GM20431 (cell line): ENCODE results near the gene INO80E.

Experiments used
- in situ Hi-C: fragments of 300-500 bp; cut with MseI, MboI; formaldehyde crosslinking; loops from one replicate; pipeline ENCODE4 v1.15.0; 2020; ENCODE audit warnings: low sequenced_read_pairs; ENCODE audit not compliant: unreplicated experiment

INO80E gene

GRCh38 chr16:29991571-29991904 is 4.5 kb upstream of the INO80E start:
- in situ Hi-C loops = no loop called here

GRCh38 chr16:29992344-29992967 is 3.6 kb upstream of the INO80E start:
- in situ Hi-C loops = no loop called here

- in situ Hi-C loops = no loop called here
These were observed 2.7 kb upstream of the INO80E start for GRCh38 chr16:29993191-29993902.

GRCh38 chr16:29993903-29994599 is 2.0 kb upstream of the INO80E start:
- in situ Hi-C loops = no loop called here

GRCh38 chr16:29994600-29995323 is 1.3 kb upstream of the INO80E start:
- in situ Hi-C loops = no loop called here

- in situ Hi-C loops = no loop called here
These were observed 624 bp upstream of the INO80E start, which contains the start of gene HIRIP3 for GRCh38 chr16:29995324-29995910. TSS of gene HIRIP3 (minus strand) at chr16:29995617. CDS start at chr16:29995605, 12 bp downstream.

- in situ Hi-C loops = no loop called here
These were observed 767 bp downstream of the INO80E start for GRCh38 chr16:29996766-29997250.

- in situ Hi-C loops = loop anchor here (25.0 kb wide), 2 partner anchors 162 to 312 kb away; partner anchors contain the start of gene QPRT
These were observed 3.6 kb downstream of the INO80E start for GRCh38 chr16:29999605-30000004.

GRCh38 chr16:30000735-30001631 is 4.9 kb downstream of the INO80E start:
- in situ Hi-C loops = loop anchor here (25.0 kb wide), 2 partner anchors 164 to 314 kb away; partner anchors contain the start of gene QPRT

- in situ Hi-C loops = loop anchor here (25.0 kb wide), 2 partner anchors 165 to 315 kb away; partner anchors contain the start of gene QPRT
These were observed 6.7 kb downstream of the INO80E start for GRCh38 chr16:30002614-30003346.

- in situ Hi-C loops = loop anchor here (25.0 kb wide), 2 partner anchors 167 to 317 kb away; partner anchors contain the start of gene QPRT
These were observed 7.8 kb downstream of the INO80E start for GRCh38 chr16:30003670-30004423.

- in situ Hi-C loops = loop anchor here (25.0 kb wide), 2 partner anchors 167 to 317 kb away; partner anchors contain the start of gene QPRT
These were observed 8.4 kb downstream of the INO80E start for GRCh38 chr16:30004424-30004776.

- in situ Hi-C loops = loop anchor here (25.0 kb wide), 2 partner anchors 168 to 318 kb away; partner anchors contain the start of gene QPRT
These were observed 8.8 kb downstream of the INO80E start for GRCh38 chr16:30004811-30005242.

- in situ Hi-C loops = loop anchor here (25.0 kb wide), 2 partner anchors 168 to 318 kb away; partner anchors contain the start of gene QPRT
These were observed 9.5 kb downstream of the INO80E start for GRCh38 chr16:30005341-30006094.

GRCh38 chr16:30006095-30006473 is 10.0 kb downstream of the INO80E start:
- in situ Hi-C loops = loop anchor here (25.0 kb wide), 2 partner anchors 169 to 319 kb away; partner anchors contain the start of gene QPRT

- in situ Hi-C loops = loop anchor here (25.0 kb wide), 2 partner anchors 170 to 320 kb away; partner anchors contain the start of gene QPRT
These were observed 10.8 kb downstream of the INO80E start for GRCh38 chr16:30006659-30007377.
